ENCODE data around the gene PARVB.

Gene PARVB, protein sequence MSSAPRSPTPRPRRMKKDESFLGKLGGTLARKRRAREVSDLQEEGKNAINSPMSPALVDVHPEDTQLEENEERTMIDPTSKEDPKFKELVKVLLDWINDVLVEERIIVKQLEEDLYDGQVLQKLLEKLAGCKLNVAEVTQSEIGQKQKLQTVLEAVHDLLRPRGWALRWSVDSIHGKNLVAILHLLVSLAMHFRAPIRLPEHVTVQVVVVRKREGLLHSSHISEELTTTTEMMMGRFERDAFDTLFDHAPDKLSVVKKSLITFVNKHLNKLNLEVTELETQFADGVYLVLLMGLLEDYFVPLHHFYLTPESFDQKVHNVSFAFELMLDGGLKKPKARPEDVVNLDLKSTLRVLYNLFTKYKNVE

GRCh38 chr22:44024288-44024921 lies at the start of gene PARVB:
PARVB (plus strand) TSS chr22:44024302; CDS start chr22:44024340, 38 bp downstream.
- no peaks in the 10 kb centered on the region for H3K9me3 ChIP-seq
- peaks cover 54% of the 10 kb centered on the region for H3K4me1 ChIP-seq
- H3K27me3 ChIP-seq: peaks cover 52% of the 10 kb centered on the region
- no peaks in the 10 kb centered on the region for H3K36me3 ChIP-seq
- peak within 1 kb of the TSS; percentile 62 for H3K4me3 ChIP-seq
- no peak for TF ChIP-seq Cebpa-rat (IDR thresholded peaks at IDR 0.05)
- H3K9ac ChIP-seq: peak within 1 kb of the TSS; percentile 65
- H3K4me2 ChIP-seq: peak within 1 kb of the TSS; percentile 95
- H4K20me1 ChIP-seq: 0 out of 2 replicates have a peak, but pooled peaks cover 12% of the 10 kb centered on the region
- peak within 1 kb of the TSS; percentile 50 for H3K27ac ChIP-seq

DNA sequence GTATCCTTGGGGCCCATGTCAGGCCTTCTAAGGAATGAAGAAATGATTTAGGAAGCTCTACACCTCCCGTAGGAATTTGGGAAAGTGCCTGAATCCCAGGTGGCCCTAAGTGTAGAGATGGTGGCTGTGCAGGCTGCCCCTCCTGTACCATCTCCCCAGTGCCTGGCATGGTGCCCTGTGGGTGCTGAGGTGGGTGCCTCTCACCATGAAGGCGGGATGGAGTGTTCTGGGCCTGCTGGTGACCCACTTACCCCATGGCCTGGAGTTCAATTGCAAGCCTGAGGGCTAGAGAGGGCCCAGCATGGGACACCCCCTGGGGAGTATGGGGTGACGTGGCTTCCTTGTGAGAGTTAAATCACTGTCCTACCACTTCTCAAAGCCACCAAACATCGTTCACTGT lies 49.1 kb upstream of the PARVB start:
- no peak for TF ChIP-seq Cebpa-rat (IDR thresholded peaks at IDR 0.05)
- H3K36me3 ChIP-seq: peaks cover 97% of the 10 kb centered on the region

DNA sequence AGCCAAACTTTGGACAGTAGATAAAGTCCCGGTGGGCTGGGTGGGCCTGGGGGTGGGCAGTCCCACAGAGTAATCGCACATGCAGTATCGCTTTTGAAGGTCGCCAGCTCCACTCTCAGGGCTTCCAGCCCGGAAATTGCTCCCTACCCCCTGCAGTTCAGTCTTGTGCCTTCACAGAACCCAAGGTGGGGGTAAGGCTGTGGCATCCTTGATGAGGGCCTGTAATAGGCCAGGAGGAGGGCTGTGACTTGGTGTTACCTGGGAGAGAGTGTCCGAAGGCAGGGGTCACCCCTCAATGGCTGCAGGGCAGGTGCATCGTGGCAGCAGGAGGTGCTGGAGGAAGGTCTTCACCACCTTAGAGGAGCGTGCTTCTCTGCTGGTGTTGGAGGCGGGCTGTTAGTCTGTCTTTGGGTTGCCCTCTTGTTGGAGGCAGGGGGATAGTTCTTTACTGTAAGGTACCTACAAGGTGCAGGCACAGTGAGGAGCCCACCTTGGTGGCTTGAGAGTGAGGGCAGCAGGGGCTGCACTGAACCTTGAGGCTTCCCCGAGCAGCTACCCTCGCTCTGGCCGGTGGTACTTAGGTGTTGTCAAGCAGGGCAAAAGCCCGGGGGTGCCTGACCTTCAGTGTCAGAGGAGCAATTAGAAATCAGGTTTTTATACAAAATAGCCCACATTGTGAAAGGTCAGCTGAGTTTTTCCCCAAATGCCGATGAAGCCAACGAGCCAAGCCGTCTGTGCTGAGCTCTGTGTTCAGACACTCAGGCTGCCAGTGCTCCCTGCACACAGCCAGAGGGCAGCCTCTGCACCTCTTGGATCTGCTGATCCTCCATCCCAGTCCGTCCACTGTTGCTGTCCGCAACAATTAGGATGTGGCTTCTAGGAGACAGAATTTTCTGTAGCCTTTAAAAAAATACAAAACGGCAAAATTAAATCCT lies 47.0 kb upstream of the PARVB start:
- H3K4me1 ChIP-seq: no peaks in the 10 kb centered on the region
- H3K36me3 ChIP-seq: peaks cover 94% of the 10 kb centered on the region
- H4K20me1 ChIP-seq: no peaks in the 10 kb centered on the region

More for the DNA sequence above, 49.1 kb upstream of the PARVB start:
- no peaks in the 10 kb centered on the region for H3K9me3 ChIP-seq
- H3K4me2 ChIP-seq: no peak overlapping the region
- H4K20me1 ChIP-seq: peaks cover 16% of the 10 kb centered on the region; the same call in 1 of the 2 replicates
- H3K4me1 ChIP-seq: no peaks in the 10 kb centered on the region
- no peaks in the 10 kb centered on the region for H3K27me3 ChIP-seq
- H3K9ac ChIP-seq: no peak overlapping the region
- H3K4me3 ChIP-seq: no peak overlapping the region
- H3K27ac ChIP-seq: no peak overlapping the region

DNA sequence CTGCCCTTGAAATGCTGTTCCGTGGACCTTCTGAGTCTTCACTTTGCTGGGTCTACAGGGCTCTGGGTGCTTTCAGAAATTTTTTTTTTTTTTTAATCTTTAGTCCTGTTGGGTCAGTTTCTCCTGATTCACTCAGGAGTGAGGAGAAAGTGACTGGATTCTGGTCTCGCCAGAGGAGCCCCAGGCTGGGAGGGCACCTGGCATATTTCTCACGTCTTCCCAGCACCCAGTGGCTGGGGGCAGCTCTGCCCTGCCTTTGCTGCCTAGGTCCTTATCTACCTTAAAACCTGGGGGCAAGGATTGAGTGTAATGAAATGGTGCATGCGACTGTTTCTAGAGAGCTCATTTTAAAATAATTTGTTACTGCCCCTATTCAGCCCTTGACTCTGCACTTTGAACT lies 45.5 kb upstream of the PARVB start:
- Histone ChIP-seq H3K4me1 (no peaks in the 10 kb centered on the region), H3K9me3 (no peaks in the 10 kb centered on the region), H4K20me1 (no peaks in the 10 kb centered on the region), H3K4me2 (no peak overlapping the region), H3K9ac (no peak overlapping the region), H3K27ac (no peak overlapping the region), H3K27me3 (no peaks in the 10 kb centered on the region), H3K4me3 (no peak overlapping the region), H3K36me3 (peaks cover 93% of the 10 kb centered on the region)
- TF ChIP-seq Cebpa-rat (IDR thresholded peaks at IDR 0.05): no peak

More for the DNA sequence above, 47.0 kb upstream of the PARVB start:
- Histone ChIP-seq H3K9ac (no peak overlapping the region), H3K4me3 (no peak overlapping the region), H3K9me3 (no peaks in the 10 kb centered on the region), H3K27me3 (no peaks in the 10 kb centered on the region), H3K4me2 (no peak overlapping the region), H3K27ac (no peak overlapping the region)
- no peak for TF ChIP-seq Cebpa-rat (IDR thresholded peaks at IDR 0.05)

DNA sequence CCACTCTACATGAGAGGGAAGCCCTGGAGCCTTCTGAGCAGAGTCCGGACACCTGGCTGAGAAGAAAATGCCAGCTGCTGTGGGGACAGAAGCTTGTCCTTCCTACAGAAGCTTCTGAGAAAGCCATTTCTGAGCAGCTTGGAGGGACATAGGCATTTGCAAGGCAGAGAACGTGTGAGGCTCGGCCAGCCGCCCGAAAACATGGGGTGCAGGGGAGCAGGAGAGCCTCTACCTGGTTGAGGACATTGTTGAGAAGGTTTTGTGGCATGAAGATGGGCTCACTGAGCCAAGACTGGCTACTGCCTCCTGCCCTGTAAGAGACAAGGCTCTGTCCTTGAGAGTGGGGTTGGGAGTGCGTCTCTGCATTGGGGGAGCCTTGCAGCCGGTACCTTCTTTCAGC lies 43.5 kb upstream of the PARVB start:
- Histone ChIP-seq H3K4me3 (no peak overlapping the region), H3K27me3 (no peaks in the 10 kb centered on the region), H3K36me3 (peaks cover 93% of the 10 kb centered on the region), H3K4me1 (no peaks in the 10 kb centered on the region), H3K4me2 (no peak overlapping the region), H3K9me3 (no peaks in the 10 kb centered on the region), H4K20me1 (no peaks in the 10 kb centered on the region), H3K9ac (no peak overlapping the region), H3K27ac (no peak overlapping the region)
- TF ChIP-seq Cebpa-rat (IDR thresholded peaks at IDR 0.05): no peak

DNA sequence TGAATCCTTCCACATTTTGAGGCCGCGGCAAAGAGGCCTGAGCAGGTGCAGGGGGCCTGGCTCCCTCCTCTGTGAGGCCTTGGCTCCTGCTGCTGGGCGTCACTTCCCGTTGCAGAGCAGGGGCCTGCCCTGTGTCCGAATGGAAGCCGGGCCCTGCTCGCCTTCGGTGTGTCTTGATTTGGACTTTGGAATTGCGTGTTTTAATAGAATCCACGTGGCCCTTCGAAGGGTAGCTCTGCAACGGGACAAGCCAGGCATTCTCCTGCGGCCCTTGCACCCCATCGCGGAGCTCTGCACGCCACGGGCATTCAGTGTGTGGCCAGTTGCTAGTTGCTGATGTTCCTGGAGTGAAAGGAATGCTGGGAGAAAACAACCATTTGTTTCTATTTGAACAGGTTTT lies 43.1 kb upstream of the PARVB start:
- no peaks in the 10 kb centered on the region for H3K9me3 ChIP-seq
- H3K36me3 ChIP-seq: peaks cover 93% of the 10 kb centered on the region
- H3K4me3 ChIP-seq: no peak overlapping the region
- TF ChIP-seq Cebpa-rat (IDR thresholded peaks at IDR 0.05): no peak
- H3K4me2 ChIP-seq: no peak overlapping the region
- H3K27me3 ChIP-seq: no peaks in the 10 kb centered on the region
- H3K9ac ChIP-seq: no peak overlapping the region
- no peaks in the 10 kb centered on the region for H4K20me1 ChIP-seq
- H3K27ac ChIP-seq: no peak overlapping the region
- no peaks in the 10 kb centered on the region for H3K4me1 ChIP-seq

GRCh38 chr22:43983808-43984207 lies 40.3 kb upstream of the PARVB start:
- Histone ChIP-seq H3K27ac (no peak overlapping the region), H3K36me3 (peaks cover 85% of the 10 kb centered on the region), H3K4me2 (no peak overlapping the region), H3K4me1 (no peaks in the 10 kb centered on the region), H3K9me3 (no peaks in the 10 kb centered on the region), H3K9ac (no peak overlapping the region), H3K4me3 (no peak overlapping the region), H4K20me1 (0 out of 2 replicates have a peak, but pooled peaks cover 6% of the 10 kb centered on the region), H3K27me3 (no peaks in the 10 kb centered on the region)
- TF ChIP-seq Cebpa-rat (IDR thresholded peaks at IDR 0.05): no peak

- no peak overlapping the region for H3K4me3 ChIP-seq
- H4K20me1 ChIP-seq: 0 out of 2 replicates have a peak, but pooled peaks cover 13% of the 10 kb centered on the region
- no peak overlapping the region for H3K9ac ChIP-seq
- H3K4me2 ChIP-seq: no peak overlapping the region
- H3K4me1 ChIP-seq: no peaks in the 10 kb centered on the region
- TF ChIP-seq Cebpa-rat (IDR thresholded peaks at IDR 0.05): no peak
- H3K27me3 ChIP-seq: no peaks in the 10 kb centered on the region
- peaks cover 86% of the 10 kb centered on the region for H3K36me3 ChIP-seq
- no peaks in the 10 kb centered on the region for H3K9me3 ChIP-seq
- no peak overlapping the region for H3K27ac ChIP-seq
Measured at GRCh38 chr22:43985532-43985931, 38.6 kb upstream of the PARVB start.

DNA sequence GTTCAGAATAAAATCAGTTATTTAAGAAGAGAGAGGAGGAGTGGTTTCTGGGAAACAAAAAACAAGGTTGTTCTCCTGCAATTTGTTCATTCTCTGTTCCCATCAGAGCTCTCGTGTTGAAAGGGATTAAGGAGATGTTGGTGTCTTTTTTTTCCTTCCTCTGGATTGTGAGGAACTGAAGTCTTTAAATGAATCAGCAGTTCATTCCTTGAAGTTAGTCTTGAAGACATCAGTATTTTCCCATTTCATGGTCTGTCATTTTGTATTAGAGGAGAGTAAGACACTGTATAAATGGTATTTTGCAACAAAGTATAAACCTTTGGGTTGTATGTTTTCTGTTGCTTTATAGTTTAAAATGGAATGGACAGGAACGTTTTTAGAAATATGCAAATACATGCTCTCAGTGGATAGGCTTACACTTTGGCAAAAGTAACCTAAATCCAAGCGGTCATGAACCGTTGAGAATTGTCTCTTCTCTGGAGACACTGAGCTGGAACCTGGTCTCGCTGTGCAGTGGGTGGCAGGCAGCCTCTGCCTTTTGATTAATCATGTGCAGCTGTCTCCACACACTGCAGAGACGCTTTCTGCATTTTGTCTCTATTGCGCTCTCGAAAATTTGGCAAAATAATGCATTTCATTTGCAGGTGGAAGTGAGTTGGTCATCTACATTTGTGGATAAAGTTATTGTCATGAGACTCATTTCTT lies 35.8 kb upstream of the PARVB start:
- no peak overlapping the region for H3K9ac ChIP-seq
- H3K4me3 ChIP-seq: no peak overlapping the region
- no peaks in the 10 kb centered on the region for H3K9me3 ChIP-seq
- H3K27me3 ChIP-seq: no peaks in the 10 kb centered on the region
- peaks cover 89% of the 10 kb centered on the region for H3K36me3 ChIP-seq
- H3K4me2 ChIP-seq: no peak overlapping the region
- no peak overlapping the region for H3K27ac ChIP-seq
- H4K20me1 ChIP-seq: peaks cover 19% of the 10 kb centered on the region; the same call in 1 of the 2 replicates
- no peak for TF ChIP-seq Cebpa-rat (IDR thresholded peaks at IDR 0.05)
- peaks cover 5% of the 10 kb centered on the region for H3K4me1 ChIP-seq

All from BLaER1 (cell line).